ENCODE measurements around the gene OOEP. TPM values are rescaled to one million over a fixed set of nuclear protein-coding genes. Genes with fewer than 3 reads are reported as not detected.
"Not testable (repeated sequence)": the region's sequence is repeated elsewhere in the genome, so short reads cannot be mapped to it uniquely, and the experiment has no call there.

OOEP gene
- total RNA-seq (2014; rRNA removed; shearing (Covaris generic)): not detected in 2 replicates

DNA sequence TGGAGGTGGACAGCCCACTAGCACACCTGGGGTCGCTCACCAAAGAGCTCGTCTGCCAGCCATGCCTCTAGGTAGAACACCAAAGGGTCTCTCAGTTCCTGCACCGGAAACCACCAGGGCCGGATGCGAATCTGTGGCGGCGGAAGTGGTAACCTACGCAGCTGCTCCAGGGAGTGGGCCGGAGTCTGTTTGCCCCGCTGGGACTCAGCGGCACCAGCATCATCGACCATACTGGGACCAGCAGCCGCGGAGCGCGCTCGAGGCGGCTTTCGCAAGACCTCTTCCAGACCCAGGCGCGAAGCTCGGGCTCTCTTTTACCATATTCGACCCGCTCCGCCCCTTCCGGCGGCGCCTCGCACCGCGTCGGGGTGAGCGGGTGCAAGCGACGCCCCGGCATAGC is at the start of gene OOEP:
TSS of gene OOEP (minus strand) at position 335 of the 400 bp plus-strand sequence. CDS start at position 230, 105 bp downstream.
- H3K27me3 ChIP-seq (ENCODE audit: control insufficient read depth, insufficient read depth, low read length): no peaks in the 10 kb centered on the region; the same call in 1 of the 2 replicates
- H3K4me3 ChIP-seq (ENCODE audit: insufficient read depth, low read depth, low read length): no peak within 1 kb of the TSS
- H3K36me3 ChIP-seq (replicated peaks; ENCODE audit: control insufficient read depth, insufficient read depth, low read length): no peaks in the 10 kb centered on the region
- no peak for DNase-seq

DNA sequence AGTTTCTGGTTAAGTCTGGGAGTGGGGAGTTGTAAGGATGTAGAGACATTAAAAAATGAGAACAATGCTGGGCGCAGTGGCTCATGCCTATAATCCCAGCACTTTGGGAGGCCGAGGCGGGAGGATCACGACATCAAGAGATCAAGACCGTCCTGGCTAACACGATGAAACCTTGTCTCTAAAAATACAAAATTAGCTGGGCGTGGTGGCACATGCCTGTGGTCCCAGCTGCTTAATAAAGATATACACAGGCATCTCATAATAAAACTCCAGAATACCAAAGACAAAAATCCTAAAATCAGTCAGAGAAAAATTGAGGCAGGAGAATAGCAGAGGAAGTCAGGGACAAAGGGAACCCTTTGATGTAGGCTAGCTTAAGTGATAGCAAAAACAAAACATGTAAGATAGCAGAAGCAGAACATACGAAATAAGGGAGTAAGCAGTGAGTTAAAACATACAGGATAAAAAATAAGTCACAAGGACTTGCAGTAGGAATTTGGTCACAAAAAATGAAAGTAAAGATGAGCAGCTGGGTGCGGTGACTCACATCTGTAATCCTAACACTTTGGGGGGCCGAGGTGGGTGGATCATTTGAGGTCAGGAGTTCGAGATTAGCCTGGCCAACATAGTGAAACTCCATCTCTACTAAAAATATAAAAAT is 48.5 kb upstream of the OOEP start:
- Histone ChIP-seq H3K27me3 (ENCODE audit: control insufficient read depth, insufficient read depth, low read length) (no peaks in the 10 kb centered on the region), H3K36me3 (replicated peaks; ENCODE audit: control insufficient read depth, insufficient read depth, low read length) (no peaks in the 10 kb centered on the region), H3K4me3 (ENCODE audit: insufficient read depth, low read depth, low read length) (no peak overlapping the region)
- no peak for DNase-seq

DNA sequence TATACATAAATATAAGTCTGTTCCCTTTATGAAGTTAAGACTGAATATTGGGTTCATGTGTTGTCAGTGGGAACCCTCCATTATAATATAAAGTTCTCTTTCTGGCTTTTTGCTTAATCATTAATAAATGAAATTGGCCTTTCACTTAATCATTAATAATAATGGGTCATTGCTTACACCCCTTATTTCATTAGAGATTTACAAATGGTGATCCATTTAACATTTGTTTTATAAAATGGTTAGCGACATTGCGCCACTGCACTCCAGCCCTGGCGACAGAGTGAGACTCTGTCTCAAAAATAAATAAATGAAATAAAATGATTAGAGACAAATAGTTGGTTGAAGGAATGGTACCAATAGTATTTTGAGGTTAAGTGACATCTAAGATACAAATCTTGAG is 43.4 kb upstream of the OOEP start:
- H3K4me3 ChIP-seq (ENCODE audit: insufficient read depth, low read depth, low read length): no peak overlapping the region
- no peak for DNase-seq
- no peaks in the 10 kb centered on the region for H3K27me3 ChIP-seq (ENCODE audit: control insufficient read depth, insufficient read depth, low read length)
- no peaks in the 10 kb centered on the region for H3K36me3 ChIP-seq (replicated peaks; ENCODE audit: control insufficient read depth, insufficient read depth, low read length)

DNA sequence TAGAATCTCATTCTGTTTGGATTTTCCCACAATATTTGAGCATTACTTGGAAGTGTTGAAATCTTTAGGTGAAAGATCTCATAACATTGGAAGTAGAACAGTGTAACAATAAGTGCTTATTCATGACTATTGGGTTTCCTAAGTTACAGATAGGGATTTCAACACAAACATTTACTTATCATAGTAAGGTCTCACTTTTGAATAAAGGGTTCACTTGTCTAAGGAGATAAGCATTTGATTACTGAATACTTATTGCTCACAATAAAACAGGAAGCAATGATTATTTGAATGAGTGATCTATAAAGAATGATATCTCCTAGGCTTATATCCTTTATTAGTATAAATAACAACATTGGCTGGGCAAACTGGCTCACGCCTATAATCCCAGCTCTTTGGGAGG is 39.7 kb upstream of the OOEP start:
- DNase-seq: no peak
- Histone ChIP-seq H3K27me3 (ENCODE audit: control insufficient read depth, insufficient read depth, low read length) (no peaks in the 10 kb centered on the region), H3K36me3 (replicated peaks; ENCODE audit: control insufficient read depth, insufficient read depth, low read length) (no peaks in the 10 kb centered on the region), H3K4me3 (ENCODE audit: insufficient read depth, low read depth, low read length) (no peak overlapping the region)

GRCh38 chr6:73400656-73401055 is 31.0 kb upstream of the OOEP start:
- no peaks in the 10 kb centered on the region for H3K27me3 ChIP-seq (ENCODE audit: control insufficient read depth, insufficient read depth, low read length)
- no peaks in the 10 kb centered on the region for H3K36me3 ChIP-seq (replicated peaks; ENCODE audit: control insufficient read depth, insufficient read depth, low read length)
- no peak overlapping the region for H3K4me3 ChIP-seq (ENCODE audit: insufficient read depth, low read depth, low read length)
- DNase-seq: no peak

DNA sequence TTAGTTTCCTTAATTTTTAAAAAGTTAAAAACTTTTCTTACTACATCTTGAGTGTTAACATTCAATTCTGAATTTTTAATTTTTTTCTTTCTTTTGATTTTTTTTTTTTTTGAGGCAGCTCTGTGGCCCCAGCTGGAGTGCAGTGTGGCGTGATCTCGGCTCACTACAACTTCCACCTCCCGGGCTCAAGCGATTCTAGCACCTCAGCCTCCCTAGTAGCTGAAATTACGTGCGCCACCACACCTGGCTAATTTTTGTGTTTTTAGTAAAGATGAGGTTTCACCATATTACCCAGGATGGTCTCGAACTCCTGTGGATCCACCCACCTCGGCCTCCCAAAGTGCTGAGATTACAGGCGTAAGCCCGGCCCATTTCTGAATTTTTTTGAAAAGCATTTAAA is 26.2 kb upstream of the OOEP start:
- Histone ChIP-seq H3K36me3 (replicated peaks; ENCODE audit: control insufficient read depth, insufficient read depth, low read length) (no peaks in the 10 kb centered on the region), H3K4me3 (ENCODE audit: insufficient read depth, low read depth, low read length) (no peak overlapping the region), H3K27me3 (ENCODE audit: control insufficient read depth, insufficient read depth, low read length) (no peaks in the 10 kb centered on the region)
- DNase-seq: no peak

- no peaks in the 10 kb centered on the region for H3K27me3 ChIP-seq (ENCODE audit: control insufficient read depth, insufficient read depth, low read length)
- H3K36me3 ChIP-seq (replicated peaks; ENCODE audit: control insufficient read depth, insufficient read depth, low read length): no peaks in the 10 kb centered on the region
- peak; percentile 65 for DNase-seq
- no peak within 1 kb of the TSS for H3K4me3 ChIP-seq (ENCODE audit: insufficient read depth, low read depth, low read length)
Measured at GRCh38 chr6:73394577-73395354, 25.1 kb upstream of the OOEP start, which contains the start of gene DDX43. Gene DDX43 (plus strand): TSS chr6:73394828. CDS start chr6:73394906, 78 bp downstream.

DNA sequence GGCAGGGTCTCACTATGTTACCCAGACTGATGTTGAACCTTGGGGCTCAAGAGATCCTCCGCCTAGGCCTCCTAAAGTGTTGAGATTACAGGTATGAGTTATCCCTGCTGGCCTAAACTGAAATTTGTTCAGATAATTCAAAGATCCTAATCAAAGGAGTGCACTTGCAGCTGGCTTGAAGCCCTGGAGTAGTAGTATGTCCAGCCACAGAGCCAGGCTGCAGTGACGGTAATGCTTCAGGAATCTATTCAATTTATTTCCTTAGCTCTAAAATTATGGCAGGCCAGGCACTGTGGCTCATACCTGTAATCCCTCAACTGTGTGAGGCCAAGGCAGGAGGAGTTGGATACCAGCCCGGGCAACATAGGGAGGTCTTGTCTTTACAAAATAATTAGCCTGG is 23.6 kb upstream of the OOEP start:
- Histone ChIP-seq H3K36me3 (replicated peaks; ENCODE audit: control insufficient read depth, insufficient read depth, low read length) (no peaks in the 10 kb centered on the region), H3K4me3 (ENCODE audit: insufficient read depth, low read depth, low read length) (no peak overlapping the region), H3K27me3 (ENCODE audit: control insufficient read depth, insufficient read depth, low read length) (no peaks in the 10 kb centered on the region)
- DNase-seq: no peak

DNA sequence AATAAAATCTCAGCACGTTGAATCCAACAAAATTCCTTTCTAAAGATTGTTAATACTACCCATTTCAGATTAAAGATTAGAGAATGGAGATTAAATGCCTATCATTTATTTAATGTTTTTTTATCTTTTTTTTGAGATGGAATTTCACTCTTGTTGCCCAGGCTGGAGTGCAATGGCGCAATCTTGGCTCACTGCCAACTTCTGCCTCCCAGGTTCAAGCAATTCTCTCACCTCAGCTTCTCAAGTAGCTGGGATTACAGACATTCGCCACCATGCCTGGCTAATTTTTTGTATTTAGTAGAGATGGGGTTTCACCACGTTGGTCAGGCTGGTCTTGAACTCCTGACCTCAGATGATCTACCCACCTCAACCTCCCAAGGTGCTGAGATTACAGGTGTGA is 22.5 kb upstream of the OOEP start:
- not testable (repeated sequence) for H3K4me3 ChIP-seq (ENCODE audit: insufficient read depth, low read depth, low read length); H3K27me3 ChIP-seq (ENCODE audit: control insufficient read depth, insufficient read depth, low read length); H3K36me3 ChIP-seq (replicated peaks; ENCODE audit: control insufficient read depth, insufficient read depth, low read length); DNase-seq

DNA sequence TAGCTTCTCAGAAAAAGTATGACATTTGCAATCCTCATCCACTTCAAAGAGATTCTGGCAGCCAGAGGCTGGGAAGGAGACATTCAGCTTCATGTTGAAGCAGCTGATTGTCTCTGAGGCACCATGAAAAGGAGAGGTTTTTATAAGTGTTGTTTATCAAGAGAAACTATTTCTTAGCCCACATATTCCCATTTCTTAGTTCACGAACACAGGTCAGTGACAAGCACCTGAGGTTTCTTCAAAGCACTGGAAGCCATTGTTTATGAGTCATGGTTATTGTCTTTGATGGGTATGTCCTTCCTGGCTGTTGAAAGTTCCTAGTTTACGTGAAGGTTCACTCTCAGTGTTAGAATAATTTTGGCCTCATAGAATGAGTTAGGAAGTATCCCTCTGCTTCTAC is 22.0 kb upstream of the OOEP start:
- Histone ChIP-seq H3K36me3 (replicated peaks; ENCODE audit: control insufficient read depth, insufficient read depth, low read length) (no peaks in the 10 kb centered on the region), H3K4me3 (ENCODE audit: insufficient read depth, low read depth, low read length) (no peak overlapping the region), H3K27me3 (ENCODE audit: control insufficient read depth, insufficient read depth, low read length) (no peaks in the 10 kb centered on the region)
- DNase-seq: no peak

DNA sequence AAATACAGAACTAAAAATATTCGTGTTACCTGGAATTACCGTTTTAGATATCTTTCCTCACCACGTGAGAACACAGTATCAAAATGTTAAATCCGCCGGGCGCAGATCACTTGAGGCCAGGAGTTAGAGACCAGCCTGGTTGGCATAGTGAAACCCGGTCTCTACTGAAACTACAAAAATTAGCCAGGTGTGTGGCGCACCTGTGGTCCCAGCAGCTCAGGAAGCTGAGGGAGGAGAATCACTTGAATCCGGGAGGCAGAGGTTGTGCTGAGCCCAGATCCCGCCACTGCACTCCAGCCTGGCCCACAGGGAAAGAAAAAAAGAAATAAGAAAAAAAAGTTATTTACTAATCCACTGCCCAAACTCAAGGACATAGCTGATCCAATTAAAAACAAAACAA is 20.2 kb upstream of the OOEP start:
- no peaks in the 10 kb centered on the region for H3K36me3 ChIP-seq (replicated peaks; ENCODE audit: control insufficient read depth, insufficient read depth, low read length)
- DNase-seq: no peak
- H3K27me3 ChIP-seq (ENCODE audit: control insufficient read depth, insufficient read depth, low read length): no peaks in the 10 kb centered on the region
- no peak overlapping the region for H3K4me3 ChIP-seq (ENCODE audit: insufficient read depth, low read depth, low read length)

- Histone ChIP-seq H3K36me3 (replicated peaks; ENCODE audit: control insufficient read depth, insufficient read depth, low read length) (no peaks in the 10 kb centered on the region), H3K27me3 (ENCODE audit: control insufficient read depth, insufficient read depth, low read length) (no peaks in the 10 kb centered on the region), H3K4me3 (ENCODE audit: insufficient read depth, low read depth, low read length) (peak overlapping the region; percentile 56)
- peak; percentile 85 for DNase-seq
Measured at GRCh38 chr6:73388800-73389512, 19.3 kb upstream of the OOEP start.

GRCh38 chr6:73388433-73388799 is 18.7 kb upstream of the OOEP start:
- peak overlapping the region; percentile 56 for H3K4me3 ChIP-seq (ENCODE audit: insufficient read depth, low read depth, low read length)
- no peaks in the 10 kb centered on the region for H3K36me3 ChIP-seq (replicated peaks; ENCODE audit: control insufficient read depth, insufficient read depth, low read length)
- DNase-seq: no peak
- no peaks in the 10 kb centered on the region for H3K27me3 ChIP-seq (ENCODE audit: control insufficient read depth, insufficient read depth, low read length)

DNA sequence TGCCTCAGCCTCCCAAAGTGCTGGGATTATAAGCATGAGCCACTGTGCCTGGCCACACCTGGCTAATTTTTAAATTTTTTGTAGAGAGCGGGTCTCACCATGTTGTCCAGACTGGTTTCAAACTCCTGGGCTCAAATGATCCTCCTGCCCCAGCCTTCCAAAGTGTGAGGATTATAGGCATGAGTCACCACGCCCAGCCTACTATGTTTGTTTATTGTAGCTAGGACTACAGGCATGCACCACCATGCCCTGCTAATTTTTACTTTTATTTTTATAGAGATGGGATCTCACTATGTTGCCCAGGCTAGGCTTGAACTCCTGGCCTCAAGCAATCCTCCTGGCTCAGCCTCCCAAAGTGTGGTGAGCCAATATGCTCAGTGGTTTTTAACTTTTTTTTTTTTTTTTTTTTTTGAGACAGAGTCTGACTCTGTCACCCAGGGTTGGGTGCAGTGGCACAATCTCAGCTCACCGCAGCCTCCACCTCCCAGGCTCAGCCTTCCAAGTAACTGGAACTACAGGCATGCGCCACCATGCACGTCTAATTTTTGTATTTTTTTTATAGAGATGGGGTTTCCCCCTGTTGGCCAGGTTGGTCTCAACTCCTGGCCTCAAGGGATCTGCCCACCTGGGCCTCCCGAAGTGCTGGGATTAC is 12.9 kb upstream of the OOEP start:
- no peak for DNase-seq
- Histone ChIP-seq H3K36me3 (replicated peaks; ENCODE audit: control insufficient read depth, insufficient read depth, low read length) (no peaks in the 10 kb centered on the region), H3K4me3 (ENCODE audit: insufficient read depth, low read depth, low read length) (no peak overlapping the region), H3K27me3 (ENCODE audit: control insufficient read depth, insufficient read depth, low read length) (no peaks in the 10 kb centered on the region)

All from H7 (cell line).